Inflammatory macrophage (primary cell): ENCODE measurements around the gene CHD3.
"Not testable (repeated sequence)": the region's sequence is repeated elsewhere in the genome, so short reads cannot be mapped to it uniquely, and the experiment has no call there.

Experiments
- DNase-seq, 2 donors: peaks; one replicate each; pipeline ENCODE4 v3.0.0-alpha.2; 2020 to 2022

The CHD3 gene

DNA sequence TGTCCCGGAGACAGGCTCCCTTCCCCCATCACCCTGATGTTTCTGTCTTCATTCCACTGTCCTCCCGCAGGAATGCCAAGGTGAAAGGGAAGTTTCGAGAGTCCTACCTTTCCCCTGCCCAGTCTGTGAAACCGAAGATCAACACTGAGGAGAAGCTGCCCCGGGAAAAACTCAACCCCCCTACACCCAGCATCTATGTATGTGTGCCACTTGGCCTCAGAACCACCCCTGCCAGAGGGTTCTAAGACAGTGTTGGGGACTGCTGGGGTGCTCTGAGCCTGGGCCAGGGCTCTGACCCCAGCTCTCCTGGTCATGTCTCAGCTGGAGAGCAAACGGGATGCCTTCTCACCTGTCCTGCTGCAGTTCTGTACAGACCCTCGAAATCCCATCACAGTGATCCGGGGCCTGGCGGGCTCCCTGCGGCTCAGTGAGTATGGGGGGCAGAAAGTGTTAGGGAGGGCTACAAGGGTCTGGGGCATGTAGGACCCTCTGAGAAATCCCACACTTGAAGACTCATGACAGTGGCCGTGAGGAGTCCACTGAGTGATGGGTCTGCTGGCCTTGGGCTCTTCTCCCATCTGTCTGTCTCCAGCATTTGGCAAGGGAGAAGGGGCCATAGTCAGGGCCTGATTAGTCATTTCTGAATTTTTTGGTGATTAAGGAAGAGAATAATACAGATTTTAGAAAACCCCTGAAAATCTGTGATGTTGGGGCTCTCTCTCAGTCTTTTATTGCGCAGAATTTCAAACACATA lies 38.7 kb upstream of the CHD3 start:
- no peak for DNase-seq

DNA sequence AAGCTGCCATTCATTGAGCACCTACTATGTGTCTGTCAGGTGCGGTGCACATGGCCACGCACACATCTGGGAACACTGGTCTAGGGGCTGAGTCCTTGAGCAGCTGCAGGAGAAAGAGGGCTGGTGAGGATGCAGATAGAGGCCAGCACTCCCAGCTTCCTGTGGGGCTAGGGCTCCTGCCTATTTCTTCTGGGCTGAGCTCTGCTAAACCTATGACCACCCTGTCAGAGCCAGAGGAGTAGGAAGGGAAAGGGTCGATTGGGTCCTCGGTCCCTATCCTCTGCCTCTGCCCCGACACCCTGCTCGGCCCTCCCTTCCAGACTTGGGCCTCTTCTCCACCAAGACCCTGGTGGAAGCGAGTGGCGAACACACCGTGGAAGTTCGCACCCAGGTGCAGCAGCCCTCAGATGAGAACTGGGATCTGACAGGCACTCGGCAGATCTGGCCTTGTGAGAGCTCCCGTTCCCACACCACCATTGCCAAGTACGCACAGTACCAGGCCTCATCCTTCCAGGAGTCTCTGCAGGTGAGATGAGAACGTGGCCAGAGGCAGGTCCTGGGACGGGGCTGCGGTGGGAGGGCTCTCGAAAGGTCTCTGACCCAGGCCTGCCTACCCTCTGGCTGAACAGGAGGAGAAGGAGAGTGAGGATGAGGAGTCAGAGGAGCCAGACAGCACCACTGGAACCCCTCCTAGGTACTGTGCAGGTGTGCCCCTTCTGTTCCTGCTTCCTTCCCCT lies 37.7 kb upstream of the CHD3 start:
- no peak for DNase-seq

DNA sequence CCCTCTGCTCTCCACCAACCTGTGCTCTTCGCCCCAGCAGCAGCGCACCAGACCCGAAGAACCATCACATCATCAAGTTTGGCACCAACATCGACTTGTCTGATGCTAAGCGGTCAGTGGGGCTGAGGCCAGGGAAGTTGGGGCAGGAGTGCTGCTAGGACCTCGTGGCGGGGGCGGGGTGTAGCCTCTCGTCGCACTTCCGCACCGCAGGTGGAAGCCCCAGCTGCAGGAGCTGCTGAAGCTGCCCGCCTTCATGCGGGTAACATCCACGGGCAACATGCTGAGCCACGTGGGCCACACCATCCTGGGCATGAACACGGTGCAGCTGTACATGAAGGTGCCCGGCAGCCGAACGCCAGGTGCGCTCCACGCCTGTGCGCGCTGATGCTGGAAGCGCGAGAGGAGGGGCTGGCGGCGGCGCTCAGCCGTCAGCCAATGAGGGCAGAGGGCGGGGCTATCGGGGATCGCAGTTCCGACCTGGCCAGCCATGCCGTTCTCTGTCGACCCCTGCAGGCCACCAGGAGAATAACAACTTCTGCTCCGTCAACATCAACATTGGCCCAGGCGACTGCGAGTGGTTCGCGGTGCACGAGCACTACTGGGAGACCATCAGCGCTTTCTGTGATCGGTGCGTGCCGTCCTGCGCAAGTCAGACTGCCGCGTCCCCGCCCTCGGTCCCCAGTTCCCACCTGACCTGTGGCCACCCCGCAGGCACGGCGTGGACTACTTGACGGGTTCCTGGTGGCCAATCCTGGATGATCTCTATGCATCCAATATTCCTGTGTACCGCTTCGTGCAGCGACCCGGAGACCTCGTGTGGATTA lies 36.9 kb upstream of the CHD3 start:
- peak; percentile 82 to 89 for DNase-seq

DNA sequence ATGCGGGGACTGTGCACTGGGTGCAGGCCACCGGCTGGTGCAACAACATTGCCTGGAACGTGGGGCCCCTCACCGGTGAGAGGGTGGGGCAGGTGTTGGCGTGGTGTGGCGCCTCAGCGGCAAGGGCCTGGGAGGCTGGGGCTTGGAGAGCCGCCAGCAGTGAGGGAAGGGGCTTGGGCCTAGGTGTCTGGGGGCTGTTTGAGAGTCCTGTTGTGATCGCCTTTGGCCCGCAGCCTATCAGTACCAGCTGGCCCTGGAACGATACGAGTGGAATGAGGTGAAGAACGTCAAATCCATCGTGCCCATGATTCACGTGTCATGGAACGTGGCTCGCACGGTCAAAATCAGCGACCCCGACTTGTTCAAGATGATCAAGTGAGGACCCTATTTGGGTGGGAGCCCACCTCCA lies 36.3 kb upstream of the CHD3 start:
- no peak for DNase-seq

DNA sequence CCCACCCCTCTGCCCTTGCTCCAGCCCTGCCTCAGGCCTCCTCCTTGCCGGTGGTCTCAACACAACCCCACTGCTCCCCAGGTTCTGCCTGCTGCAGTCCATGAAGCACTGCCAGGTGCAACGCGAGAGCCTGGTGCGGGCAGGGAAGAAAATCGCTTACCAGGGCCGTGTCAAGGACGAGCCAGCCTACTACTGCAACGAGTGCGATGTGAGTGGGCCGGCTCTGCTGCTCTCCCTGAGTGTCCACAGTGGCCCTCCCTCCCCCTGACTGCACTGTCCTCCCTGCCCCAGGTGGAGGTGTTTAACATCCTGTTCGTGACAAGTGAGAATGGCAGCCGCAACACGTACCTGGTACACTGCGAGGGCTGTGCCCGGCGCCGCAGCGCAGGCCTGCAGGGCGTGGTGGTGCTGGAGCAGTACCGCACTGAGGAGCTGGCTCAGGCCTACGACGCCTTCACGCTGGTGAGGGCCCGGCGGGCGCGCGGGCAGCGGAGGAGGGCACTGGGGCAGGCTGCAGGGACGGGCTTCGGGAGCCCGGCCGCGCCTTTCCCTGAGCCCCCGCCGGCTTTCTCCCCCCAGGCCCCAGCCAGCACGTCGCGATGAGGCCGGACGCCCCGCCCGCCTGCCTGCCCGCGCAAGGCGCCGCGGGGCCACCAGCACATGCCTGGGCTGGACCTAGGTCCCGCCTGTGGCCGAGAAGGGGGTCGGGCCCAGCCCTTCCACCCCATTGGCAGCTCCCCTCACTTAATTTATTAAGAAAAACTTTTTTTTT lies 35.5 kb upstream of the CHD3 start:
- DNase-seq = no peak

DNA sequence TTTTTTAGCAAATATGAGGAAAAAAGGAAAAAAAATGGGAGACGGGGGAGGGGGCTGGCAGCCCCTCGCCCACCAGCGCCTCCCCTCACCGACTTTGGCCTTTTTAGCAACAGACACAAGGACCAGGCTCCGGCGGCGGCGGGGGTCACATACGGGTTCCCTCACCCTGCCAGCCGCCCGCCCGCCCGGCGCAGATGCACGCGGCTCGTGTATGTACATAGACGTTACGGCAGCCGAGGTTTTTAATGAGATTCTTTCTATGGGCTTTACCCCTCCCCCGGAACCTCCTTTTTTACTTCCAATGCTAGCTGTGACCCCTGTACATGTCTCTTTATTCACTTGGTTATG lies 34.9 kb upstream of the CHD3 start:
- no peak for DNase-seq

DNA sequence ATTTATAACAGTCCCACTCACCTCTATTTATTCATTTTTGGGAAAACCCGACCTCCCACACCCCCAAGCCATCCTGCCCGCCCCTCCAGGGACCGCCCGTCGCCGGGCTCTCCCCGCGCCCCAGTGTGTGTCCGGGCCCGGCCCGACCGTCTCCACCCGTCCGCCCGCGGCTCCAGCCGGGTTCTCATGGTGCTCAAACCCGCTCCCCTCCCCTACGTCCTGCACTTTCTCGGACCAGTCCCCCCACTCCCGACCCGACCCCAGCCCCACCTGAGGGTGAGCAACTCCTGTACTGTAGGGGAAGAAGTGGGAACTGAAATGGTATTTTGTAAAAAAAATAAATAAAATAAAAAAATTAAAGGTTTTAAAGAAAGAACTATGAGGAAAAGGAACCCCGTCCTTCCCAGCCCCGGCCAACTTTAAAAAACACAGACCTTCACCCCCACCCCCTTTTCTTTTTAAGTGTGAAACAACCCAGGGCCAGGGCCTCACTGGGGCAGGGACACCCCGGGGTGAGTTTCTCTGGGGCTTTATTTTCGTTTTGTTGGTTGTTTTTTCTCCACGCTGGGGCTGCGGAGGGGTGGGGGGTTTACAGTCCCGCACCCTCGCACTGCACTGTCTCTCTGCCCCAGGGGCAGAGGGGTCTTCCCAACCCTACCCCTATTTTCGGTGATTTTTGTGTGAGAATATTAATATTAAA lies 34.4 kb upstream of the CHD3 start:
- no peak for DNase-seq

DNA sequence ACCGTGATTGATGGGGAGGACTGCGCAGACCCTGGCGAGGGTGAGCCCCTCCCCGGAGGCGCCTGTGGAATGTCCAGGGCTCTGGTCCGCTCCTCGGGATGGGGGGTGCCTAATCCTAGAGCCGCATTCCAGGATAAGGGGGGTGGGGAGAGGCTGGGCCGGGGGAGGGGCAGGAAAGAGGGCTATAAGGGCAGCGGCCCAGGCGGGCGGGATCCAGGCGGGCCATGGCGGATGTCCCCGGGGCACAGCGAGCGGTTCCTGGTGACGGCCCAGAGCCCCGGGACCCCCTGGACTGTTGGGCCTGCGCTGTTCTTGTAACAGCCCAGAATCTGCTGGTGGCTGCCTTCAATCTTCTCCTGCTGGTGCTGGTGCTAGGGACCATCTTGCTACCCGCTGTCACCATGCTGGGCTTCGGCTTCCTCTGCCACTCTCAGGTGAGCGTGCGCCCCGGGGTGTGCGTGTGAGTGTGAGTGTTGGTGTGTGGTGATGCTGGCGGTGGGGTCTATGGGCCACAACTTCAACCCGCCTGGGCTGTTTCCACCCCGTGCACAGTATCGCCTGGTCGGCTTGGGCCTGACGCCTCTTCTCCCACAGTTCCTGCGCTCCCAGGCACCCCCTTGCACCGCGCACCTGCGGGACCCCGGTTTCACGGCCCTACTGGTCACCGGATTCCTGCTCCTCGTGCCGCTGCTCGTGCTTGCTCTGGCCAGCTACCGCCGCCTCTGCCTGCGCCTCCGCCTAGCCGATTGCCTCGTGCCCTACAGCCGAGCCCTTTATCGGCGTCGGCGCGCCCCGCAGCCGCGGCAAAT lies 33.5 kb upstream of the CHD3 start, which contains the start of gene TMEM88:
TMEM88 (plus strand) TSS at position 216 of the 809 bp plus-strand sequence; CDS start at position 225, 9 bp downstream.
- no peak for DNase-seq

DNA sequence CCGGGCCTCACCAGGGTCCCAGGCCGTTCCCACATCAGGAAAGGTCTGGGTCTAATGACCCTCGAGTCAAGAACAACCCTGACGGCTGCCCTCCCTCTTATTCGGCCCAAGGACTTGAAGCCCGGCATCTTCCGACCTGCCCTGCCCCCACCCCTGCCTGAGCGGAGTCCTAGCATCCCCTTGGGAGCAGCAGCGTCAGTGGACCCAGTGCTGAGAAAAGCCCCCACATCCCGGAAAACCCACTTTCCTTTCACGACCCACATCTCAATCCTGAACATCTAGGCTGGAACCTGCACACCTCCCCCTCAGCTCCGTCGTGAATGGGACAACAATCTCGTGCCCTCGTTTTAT lies 33.0 kb upstream of the CHD3 start:
- DNase-seq = no peak

DNA sequence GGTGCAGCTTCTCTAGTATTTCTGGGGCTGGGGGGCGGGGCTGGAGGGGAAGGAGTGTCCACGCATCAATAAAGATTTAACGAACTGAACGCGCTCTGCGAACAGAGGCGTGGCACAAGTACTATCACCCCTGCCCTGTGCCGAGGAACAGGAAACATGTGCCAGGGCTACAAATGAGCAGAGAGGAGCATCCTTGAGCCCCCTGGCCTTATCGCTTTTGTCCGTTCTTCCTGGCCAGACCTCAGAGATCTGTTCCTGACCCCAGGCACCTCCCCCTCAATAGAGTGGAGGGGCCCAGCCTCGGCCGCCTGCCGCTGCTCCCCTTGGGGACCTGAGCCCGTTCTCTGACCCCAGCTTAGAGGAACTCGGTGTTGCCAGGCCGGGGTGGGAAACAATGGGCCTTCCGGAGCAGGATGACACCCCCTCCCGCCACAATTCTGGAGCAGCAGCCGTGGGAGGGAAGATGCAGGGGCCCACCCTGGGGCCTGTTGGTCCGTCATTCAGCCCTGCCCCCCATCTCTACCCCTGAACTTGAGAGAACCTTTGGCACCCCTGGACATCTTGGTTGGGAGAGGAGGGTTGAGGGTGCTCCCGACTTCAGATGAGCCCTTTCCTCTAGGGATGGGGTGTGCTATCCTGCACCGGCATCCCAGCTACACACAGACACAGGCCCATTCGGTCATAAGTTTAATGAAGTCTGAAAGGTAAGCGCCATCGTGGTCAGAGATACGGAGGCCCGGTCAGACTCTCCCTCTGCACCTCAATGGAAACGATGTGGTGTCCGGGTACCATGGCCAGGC lies 32.4 kb upstream of the CHD3 start:
- DNase-seq = peak in 1 of 2 donors; percentile 51

DNA sequence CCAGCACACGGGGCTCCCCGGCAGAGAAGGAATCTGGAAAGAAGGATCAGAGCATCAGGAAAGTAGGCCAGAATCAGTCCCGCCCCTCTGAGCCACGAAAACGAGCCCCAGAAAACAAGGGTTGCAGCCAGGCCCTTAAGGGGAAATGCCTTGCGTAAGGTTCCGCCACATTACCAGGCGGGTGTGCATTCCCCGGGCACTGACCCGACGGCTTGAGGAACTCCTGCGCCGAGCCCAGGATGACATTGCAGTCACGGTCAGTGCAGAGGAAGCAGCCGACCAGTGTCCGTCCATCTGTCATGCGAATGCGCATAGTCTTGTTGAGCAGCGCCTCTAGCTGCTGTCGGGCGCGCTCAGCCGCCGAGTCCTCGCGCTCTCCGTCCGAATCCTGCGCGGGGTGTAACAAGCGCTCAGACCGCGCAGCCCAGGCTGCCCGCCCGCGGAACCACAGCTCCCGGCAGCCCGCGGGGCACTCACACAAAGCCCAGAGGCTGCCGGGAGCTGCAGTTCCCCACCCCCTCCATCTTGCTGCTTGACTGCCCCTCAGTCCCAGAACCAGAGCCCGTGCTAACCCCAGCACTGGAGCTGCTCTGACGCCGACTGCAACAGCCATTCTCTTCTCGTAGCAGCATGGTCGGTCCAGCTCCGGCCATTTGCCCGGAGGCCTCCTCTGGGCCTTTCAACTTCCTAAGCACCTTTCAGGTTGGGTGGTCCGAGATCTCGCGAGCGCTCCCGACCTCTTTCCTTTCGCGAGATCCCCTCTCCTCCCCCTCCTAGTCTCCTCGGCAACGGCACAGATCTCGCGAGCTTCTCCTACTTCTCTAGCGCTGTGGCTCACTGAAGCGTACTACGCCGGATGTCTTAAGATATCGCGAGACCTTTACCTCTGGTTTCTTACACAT lies 31.5 kb upstream of the CHD3 start, which contains the start of gene NAA38:
NAA38 (minus strand) TSS at position 749 of the 902 bp plus-strand sequence; CDS start at position 653, 96 bp downstream.
- peak; percentile 99 for DNase-seq

DNA sequence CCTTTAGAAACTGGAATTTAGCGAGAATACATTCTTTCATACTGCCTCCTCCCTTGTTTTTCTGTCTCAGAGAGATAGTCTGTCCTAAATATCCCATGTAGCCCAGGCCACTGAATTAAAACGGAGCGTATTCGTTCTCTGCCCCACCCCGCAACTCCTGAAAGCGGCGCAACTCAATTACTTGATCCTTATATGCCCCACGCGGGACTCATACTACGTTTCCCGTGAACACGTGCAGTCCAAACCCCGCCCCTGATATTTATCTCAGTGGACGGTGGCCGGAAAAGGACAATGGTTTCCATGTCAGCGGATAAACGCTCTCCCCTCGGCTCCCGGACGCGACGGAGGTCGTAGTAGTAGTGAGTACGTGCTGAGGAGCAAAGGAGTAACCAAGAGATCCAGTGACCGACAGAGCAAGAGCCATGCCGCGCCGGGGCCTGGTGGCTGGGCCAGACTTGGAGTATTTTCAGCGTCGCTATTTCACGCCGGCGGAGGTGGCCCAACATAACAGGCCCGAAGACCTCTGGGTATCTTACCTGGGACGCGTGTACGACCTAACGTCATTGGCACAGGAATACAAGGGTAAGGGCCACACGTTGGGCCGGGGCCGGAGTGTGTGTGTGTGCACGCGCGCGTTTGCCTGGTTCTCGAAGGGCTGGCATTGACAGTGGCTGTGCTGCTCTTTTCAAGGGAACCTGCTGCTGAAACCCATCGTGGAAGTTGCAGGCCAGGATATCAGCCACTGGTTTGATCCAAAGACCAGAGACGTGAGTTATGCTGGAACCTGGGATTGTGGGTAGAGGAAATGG lies 30.7 kb upstream of the CHD3 start, which contains the start of gene CYB5D1:
CYB5D1 (plus strand) TSS at position 291 of the 809 bp plus-strand sequence; CDS start at position 423, 132 bp downstream.
- peak; percentile 91 to 92 for DNase-seq

DNA sequence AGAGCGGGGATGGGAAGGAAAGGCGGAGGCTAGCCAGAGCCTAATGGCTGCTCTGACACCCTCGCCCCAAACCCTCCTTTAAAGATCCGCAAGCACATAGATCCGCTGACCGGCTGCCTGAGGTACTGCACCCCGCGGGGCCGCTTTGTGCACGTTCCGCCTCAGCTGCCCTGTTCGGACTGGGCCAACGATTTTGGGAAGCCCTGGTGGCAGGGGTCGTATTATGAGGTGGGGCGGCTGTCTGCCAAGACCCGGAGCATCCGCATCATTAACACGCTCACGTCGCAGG lies 30.1 kb upstream of the CHD3 start:
- DNase-seq = peak; percentile 25 to 37

DNA sequence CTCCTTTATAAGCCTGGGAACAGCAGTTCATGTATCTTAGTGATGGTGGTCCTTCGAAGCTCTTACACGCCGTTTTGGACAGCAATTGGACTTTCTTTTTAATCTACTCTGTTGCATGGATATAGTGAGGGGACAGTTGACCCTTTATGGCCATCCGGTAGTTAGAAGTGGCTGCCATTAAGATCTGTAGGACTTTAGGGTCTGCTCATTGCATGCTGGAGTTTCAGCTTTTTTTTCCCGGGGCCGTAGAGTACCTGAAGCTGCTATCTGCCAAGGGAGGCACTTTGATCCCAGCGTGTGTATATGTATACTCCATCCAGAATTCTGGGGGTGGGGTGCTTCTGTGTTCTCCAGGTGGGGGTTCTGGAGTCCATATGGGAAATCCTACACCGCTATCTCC lies 29.6 kb upstream of the CHD3 start:
- no peak for DNase-seq

DNA sequence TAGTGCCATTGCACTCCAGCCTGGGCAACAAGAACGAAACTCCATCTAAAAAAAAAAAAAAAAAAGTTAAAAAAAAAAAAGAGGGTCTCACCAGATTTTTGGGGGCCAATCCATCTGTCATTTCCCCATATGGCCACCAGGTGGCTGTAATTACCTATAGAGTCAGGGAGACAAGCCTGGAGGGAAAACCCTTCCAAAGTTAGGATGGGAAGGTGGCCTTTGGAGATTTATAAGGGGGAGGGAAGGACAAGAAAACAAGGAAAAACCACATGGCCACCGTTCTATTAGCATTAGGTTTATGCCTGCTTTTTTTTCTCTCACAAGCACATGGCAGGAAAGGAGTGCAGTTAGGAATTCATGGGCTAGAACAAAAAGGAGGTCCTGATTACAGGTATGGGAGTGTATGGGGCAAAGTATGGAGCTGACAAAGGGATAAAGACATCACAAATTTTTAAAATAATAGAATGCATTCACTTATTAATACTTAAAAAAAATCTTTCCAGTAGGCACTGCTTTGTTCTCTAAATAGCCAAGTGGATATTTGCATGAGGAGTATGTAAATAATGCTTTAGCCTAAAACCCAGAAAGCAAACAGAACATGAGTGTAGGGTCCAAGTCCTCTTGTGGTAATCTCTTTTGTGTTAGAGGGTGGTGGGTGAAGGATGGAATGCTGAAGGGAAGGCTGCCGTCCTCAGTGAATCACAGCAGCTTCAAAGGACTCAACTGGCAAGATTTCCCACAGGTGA lies 25.7 kb upstream of the CHD3 start:
- peak in 1 of 2 donors; percentile 35 for DNase-seq

DNA sequence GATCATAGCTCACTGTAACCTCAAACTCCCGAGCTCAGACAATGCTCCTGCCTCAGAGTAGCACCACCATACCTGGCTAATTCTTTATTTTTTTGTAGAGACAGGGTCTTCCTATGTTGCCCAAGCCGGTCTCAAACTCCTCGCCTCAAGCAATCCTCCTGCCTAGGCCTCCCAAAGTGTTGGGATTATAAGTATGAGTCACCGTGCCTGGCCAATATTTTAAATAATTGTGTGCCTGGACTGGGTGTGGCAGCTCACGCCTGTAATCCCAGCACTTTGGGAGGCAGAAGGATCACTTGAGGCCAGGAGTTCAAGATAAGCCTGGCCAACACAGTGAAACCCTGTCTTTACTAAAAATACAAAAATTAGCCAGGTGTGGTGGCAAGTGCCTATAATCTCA lies 24.2 kb upstream of the CHD3 start:
- not testable (repeated sequence) for DNase-seq

DNA sequence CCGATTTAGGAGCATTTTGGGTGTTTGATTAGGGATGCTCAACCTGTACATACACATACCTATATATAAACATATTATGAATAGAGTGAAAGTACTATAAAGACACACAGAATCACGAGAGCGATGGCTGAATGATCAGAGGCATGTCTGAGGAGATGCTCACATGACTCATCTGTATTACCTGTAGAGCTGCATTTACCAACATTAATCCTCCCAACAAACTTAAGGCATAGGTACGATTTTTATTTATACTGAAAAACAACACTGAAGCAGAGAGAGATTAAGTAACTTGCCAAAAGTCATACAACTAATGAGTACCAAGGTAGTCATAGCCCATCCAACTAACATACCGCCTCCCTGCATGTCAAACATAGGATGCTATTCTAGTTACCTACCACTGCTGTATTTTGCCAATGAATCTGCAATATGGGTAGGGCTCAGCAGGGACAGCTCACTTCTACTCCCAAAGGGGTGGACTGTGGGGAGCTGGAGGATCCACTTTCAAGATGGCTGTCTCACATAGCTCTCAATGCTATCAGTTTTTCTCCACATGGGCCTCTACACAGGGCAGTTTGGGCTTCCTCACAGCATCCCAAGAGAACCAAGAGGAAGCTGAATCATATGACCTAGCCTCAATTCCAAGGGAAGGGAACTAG lies 23.5 kb upstream of the CHD3 start:
- no peak for DNase-seq
